SH-SY5Y (cell line): ENCODE data around the gene ATP9B.

Source experiments
- GATA2 ChIP-seq: IDR thresholded peaks from 2 replicates; pipeline ENCODE4 v1.6.1; 2011; ENCODE audit warnings: mild to moderate bottlenecking, low read depth, low read length
- GATA3 ChIP-seq: IDR thresholded peaks from 2 replicates; pipeline ENCODE4 v1.6.1; 2011; ENCODE audit warnings: low read depth, mild to moderate bottlenecking, low read length, moderate library complexity

ATP9B gene

DNA sequence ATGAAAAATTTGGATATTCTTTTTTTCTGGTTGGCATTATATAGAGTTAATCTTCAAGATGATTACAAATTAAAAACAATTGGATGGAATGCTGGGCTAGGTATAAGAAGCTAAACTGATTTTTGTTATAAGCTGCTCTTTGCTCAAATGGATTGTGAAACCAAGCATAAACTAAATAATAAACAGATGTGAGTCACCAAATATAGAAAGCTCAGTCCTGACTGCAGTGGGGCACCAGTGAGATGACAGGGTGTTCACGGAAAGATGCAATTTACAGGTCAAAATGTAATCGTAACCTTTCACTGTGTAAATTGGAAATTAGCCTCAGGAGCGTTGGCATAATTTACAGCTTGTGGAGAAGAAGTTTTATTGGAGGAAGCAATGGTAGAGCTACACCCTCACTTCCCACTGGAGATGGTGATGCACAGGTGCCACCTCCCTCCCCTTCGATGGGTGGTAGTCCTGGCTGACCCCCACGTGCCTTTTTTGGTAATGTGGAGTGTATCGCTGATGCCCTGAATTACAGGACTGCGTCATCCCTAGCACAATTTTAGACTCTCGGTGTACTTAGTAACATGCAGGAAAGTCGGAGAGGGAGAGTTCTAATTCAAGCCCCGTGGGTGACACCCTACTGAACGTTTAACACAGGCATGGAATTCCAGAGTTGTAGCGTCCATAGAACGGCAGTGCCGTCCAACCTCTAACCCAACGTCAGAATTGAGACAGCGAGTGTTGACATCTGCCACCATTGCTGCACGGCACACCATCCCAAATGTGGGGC, 252.6 kb downstream of the ATP9B start:
- TF ChIP-seq GATA3 (no peak), GATA2 (no peak)

DNA sequence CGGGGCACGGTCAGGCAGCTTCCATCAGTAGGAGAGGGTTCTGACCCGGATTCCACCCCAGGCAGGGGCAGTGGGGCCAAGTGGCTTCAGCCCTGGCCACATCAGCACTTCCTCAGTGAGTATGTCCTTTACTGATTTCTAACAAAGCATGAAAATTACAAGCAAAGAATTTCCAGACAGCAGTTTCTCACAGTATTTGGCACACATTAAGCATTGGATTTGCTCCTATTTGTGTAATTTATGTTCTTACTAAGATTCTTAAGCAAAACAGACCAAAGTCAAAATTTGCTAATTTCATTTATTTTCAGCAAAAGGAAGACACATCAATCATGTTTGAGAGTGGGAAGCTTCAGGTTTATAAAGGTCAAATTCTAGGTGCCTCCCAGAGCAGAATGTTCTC, 253.2 kb downstream of the ATP9B start:
- TF ChIP-seq GATA3 (no peak), GATA2 (no peak)

DNA sequence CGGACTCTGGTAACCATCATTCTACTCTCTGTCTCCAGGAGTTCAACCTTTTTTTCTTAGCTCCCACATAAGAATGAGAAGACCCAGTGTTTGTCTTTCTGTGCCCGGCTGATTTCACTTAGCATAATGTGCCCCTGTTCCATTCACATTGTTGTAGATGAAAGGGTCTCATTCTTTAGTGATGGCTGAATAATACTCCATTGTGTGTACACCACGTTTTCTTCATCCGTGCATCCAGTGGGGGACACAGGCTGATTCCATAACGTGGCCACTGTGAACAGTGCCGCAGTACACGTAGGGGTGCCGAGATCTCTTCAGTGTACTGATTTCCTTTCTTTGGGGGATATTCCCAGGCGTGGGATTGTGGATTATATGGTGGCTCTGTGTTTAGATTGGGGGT, 254.3 kb downstream of the ATP9B start:
- no peak for TF ChIP-seq GATA2
- TF ChIP-seq GATA3: no peak

DNA sequence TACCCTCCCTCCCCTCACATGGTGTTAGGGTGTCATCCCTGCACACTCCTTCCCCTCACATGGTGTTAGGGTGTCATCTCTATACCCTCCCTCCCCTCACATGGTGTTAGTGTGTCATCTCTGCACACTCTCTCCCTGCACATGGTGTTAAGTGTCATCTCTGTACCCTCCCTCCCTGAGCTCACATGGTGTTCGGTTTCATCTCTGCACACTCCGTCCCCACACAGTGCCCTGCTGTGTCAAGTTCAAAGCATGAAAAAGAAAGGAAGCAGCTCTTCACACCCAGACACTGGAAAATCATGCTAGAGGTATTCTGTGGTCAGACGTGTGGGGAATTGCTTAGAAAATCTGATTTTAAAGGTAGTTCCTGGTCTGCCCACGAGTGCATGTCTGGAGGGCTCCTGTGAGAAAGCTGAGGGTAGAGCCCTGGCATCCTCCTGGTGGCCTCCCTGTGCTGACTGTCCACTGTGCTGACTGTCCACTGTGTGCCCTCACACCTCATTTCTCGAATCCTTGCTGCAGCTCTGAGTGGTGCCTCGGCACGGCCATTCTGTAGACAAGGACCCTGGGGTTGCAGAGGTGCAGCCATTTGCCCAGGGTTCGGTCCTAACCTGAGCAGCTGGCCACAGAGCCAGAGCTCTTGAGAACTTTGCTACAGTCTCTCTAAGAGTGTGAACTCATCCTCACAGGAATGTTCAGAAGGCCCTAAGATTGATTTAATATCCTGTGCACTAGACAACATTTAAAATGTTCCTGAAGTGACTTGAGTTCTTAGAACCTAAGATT, 257.4 kb downstream of the ATP9B start:
- no peak for TF ChIP-seq GATA3
- TF ChIP-seq GATA2: no peak

DNA sequence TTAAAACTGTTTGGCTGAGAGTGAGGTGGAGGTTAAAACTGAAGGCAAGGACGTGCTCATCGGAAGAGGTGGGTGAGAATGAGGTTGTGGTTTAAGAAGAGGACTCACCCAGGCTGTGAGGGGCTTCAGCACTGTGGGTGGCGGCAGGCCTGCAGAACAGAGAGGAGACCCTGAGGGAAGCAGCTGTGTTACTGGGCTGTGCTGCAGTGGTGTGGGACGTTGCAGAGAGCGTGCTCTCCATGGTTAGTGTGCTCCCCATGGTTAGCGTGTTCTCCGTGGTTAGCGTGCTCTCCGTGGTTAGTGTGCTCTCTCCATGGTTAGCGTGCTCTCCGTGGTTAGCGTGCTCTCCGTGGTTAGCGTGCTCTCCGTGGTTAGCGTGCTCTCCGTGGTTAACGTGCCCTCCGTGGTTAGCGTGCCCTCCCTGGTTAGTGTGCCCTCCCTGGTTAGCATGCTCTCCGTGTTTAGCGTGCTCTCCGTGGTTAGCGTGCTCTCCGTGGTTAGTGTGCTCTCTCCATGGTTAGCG, 258.1 kb downstream of the ATP9B start:
- TF ChIP-seq GATA2 (no peak), GATA3 (no peak)

DNA sequence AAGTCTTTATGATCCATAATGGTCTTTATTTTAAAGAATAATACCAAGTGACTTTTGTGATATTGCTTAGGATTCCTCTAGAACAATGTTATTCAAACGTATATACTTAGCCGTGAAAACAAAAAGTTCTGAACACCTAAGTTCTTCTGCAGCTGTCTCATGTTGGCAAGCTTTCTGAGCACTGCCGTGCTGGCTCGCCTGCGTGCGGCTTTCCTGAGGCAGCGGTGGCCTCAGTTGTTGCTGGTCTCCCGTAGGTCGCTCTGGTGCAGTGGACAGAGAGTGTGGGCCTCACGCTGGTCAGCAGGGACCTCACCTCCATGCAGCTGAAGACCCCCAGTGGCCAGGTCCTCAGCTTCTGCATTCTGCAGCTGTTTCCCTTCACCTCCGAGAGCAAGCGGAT, 259.7 kb downstream of the ATP9B start:
- TF ChIP-seq GATA2: no peak
- no peak for TF ChIP-seq GATA3

DNA sequence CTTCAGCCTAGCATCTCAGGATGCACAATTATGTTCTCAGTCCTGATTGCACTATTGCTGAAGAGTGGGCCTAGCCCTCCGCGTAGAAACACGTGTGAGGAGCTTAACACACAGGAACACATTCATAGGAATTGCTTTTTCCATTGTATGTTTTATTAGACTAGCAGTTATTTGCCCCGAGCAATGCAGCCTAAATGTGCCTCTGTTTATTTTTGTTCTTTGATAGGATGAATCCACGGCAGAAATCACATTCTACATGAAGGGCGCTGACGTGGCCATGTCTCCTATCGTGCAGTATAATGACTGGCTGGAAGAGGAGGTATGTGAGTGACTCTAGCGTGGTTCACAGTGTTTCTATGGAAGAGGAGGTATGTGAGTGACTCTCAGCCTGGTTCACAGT, 260.6 kb downstream of the ATP9B start:
- TF ChIP-seq GATA2 (no peak), GATA3 (no peak)

DNA sequence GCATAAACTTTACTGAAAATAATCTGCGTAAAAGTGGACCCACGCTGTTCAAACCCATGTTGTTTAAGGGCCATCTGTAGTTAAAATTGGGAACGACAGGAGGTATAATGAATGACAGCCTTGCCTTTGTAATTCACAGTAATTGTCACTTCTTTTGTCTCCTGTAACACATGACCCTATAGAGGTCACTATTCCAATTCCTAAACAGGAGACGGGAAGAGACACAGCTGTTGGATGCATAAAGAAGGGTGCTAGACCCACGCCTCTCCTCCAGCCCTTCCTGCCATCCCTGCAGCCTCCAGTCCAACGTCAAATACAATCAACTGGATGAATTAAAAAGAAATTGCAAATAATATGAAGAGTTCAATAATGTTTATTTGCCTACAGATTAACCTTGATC, 263.5 kb downstream of the ATP9B start:
- TF ChIP-seq GATA3: no peak
- TF ChIP-seq GATA2: no peak

DNA sequence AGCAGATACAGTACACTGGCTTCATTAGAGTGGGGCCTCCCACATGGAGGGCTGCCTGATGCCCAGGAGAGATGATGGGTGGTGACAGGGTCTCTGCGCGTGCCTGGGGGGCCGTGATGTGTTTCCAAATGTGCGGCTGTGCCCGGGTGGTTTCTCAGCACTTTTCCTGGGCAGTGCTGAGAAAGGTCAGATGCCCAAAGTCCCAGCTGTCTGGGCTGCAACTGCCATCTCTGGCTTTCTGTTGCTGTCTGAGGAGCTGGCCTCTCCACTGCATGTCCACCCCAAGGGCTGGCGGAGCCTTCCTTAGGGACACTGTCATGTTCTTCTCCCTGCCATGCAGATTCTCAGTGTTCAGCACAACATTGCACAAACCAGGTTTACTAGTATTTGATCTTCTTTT, 263.9 kb downstream of the ATP9B start:
- no peak for TF ChIP-seq GATA2
- TF ChIP-seq GATA3: no peak

DNA sequence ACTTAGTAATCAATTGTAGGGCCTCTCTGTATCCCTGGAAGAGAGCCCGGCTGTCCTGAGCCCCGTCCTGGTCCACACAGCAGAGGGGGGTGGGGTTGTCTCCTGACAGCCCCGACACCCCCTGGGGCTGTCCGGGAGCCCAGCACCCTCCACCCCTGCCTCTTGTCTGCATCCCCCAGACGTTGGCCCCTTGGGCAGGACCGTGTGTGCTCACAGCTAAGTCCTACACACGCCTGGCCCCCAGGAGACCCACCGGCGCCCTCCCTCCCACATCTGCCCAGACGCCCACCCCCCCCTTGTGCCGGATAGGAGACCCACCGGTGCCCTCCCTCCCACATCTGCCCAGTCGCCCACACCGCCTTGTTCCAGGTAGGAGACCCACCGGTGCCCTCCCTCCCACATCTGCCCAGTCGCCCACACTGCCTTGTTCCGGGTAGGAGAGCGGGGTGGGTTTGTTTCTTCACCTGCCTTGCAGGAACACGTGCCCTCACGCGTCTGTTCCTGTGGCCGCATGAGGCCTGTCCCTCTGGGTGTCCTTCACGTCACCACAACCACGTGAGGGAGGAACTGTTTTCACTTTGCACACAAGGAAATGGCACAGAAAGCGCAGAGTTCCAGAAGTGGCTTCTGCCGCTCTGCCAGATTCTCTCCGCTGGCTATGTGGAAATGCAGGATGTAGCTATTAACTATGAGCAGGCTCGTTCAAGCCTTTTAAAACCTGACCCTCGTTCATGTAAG, 265.5 kb downstream of the ATP9B start:
- TF ChIP-seq GATA2 (no peak), GATA3 (no peak)

DNA sequence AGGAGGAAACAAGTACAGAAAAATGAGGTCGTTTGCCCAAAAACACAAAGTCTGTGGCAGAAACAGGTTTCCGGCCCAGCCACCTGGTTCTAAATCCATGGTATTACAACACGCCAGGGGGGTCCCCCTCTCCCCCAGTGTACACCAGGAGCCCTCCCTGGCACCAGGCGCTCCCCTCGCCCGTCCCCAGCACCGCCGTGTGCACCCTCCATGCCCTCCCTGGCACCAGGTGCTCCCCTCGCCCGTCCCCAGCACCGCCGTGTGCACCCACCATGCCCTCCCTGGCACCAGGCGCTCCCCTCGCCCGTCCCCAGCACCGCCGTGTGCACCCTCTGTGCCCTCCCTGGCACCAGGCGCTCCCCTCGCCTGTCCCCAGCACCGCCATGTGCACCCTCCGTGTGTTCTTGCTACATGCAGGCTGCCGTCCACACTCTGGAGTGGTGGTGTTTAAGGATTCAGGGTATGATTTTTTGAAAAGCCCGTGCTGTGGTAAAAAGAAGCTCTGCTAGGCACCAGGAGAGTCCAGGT, 266.7 kb downstream of the ATP9B start:
- TF ChIP-seq GATA2 (no peak), GATA3 (no peak)

DNA sequence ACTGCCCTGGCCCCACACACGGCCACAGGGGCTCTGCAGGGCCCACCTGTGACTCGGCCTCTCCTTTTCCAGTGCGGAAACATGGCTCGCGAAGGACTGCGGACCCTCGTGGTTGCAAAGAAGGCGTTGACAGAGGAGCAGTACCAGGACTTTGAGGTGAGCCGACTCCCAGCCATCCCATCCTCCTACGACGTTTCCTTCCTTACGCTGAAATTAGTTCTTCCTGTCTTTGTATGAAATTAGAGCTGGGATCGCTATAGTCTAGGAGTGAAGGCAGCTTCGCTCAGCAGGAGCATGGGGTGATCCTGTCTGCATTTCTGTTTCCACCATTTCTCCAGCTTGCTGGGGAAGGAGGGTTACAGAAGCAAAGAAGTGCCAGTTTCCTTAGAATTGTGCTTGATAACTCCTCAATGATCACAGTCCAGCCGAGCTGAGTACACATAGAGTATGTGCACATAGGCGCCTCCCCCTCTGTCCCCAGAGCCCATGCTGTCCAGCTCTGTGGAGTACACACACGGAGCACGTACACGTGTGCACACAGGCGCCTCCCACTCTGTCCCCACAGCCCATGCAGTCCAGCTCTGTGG, 267.5 kb downstream of the ATP9B start:
- TF ChIP-seq GATA3: no peak
- TF ChIP-seq GATA2: no peak

DNA sequence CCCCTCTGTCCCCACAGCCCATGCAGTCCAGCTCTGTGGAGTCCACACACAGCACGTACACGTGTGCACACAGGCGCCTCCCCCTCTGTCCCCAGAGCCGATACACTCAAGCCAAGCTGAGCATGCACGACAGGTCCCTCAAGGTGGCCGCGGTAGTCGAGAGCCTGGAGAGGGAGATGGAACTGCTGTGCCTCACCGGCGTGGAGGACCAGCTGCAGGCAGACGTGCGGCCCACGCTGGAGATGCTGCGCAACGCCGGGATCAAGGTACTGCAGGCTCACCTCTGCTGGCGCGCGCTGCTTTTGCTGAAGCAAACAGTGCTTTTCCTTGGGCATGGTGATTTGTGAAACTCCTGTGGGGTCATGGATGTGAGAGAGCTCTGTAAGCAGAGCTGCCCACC, 268.0 kb downstream of the ATP9B start:
- TF ChIP-seq GATA2 (no peak), GATA3 (no peak)

DNA sequence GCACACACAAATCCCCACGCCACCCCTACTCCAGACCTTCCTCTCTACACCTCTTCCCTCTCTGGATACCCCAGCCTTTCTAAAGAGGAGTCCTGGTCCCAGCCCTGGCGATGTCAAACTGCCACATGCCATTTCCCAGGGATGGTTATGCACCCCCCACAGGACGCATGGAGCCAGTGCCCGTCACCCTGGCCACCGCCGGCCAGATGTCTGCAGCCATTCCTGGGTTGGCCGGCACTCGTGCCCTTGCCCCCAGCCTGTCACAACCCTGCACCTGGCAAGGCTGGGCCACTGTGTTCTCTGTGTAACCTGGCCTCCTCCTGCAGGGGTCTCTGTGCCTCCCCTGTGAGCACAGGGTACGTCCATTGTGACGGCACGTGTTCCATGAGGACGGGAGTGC, 268.4 kb downstream of the ATP9B start:
- TF ChIP-seq GATA3 (no peak), GATA2 (no peak)

DNA sequence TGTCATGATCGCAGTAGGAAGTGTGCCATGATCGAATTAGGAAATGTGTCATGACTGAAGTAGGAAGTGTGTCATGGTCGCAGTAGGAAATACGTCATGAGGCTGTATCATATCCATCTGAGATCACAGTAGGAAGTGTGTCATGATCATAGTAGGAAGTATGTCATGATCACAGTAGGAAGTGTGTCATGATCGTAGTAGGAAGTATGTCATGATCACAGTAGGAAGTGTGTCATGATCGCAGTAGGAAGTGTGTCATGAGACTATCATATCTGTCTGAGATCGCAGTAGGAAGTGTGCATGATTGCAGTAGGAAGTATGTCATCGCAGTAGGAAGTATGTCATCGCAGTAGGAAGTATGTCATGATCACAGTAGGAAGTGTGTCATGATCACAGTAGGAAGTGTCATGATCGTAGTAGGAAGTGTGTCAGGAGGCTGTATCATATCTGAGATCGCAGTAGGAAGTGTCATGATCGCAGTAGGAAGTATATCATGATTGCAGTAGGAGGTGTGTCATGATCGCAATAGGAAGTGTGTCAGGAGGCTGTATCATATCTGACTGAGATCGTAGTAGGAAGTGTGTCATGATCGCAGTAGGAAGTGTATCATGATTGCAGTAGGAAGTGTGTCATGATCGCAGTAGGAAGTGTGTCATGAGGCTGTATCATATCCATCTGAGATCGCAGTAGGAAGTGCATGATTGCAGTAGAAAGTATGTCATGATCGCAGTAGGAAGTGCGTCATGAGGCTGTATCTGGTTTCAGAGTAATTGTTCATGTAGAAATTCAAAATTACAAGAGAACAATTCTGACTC, 270.1 kb downstream of the ATP9B start:
- TF ChIP-seq GATA3: no peak
- no peak for TF ChIP-seq GATA2
